Liver (tissue), 9 donors: Measurements from ENCODE around the gene CD79A. TPM values are rescaled to one million over a fixed set of nuclear protein-coding genes. Genes with fewer than 3 reads are reported as not detected.

Experiments used
- DNase-seq: peaks from one replicate; pipeline ENCODE4 v3.0.0-alpha.2; 2017; ENCODE audit warnings: low spot score
- H3K27ac ChIP-seq, 2 donors: one replicate each; pipeline ENCODE4 v1.7.0; 2013; ENCODE audit warnings: inconsistent platforms in 2 of 2, low read length in 2 of 2, control low read depth in 1 of 2, low read depth in 1 of 2, mild to moderate bottlenecking in 1 of 2
- H3K27me3 ChIP-seq, 4 donors: one replicate each; pipeline versions ENCODE4 v1.6.1 to v1.7.0; 2013; ENCODE audit warnings: low read length in 3 of 4, inconsistent platforms in 1 of 4, mild to moderate bottlenecking in 1 of 4, moderate library complexity in 1 of 4; ENCODE audit not compliant: control insufficient read depth in 4 of 4, insufficient read depth in 4 of 4
- H3K36me3 ChIP-seq, 4 donors: one replicate each; pipeline versions ENCODE4 v1.6.1 to v1.7.0; 2013; ENCODE audit warnings: low read length in 3 of 4, mild to moderate bottlenecking in 3 of 4, low read depth in 1 of 4, moderate library complexity in 1 of 4; ENCODE audit not compliant: control insufficient read depth in 4 of 4, insufficient read depth in 3 of 4
- H3K4me1 ChIP-seq, 4 donors: one replicate each; pipeline versions ENCODE4 v1.6.1 to v1.7.0; 2013; ENCODE audit warnings: low read length in 3 of 4, mild to moderate bottlenecking in 3 of 4, moderate library complexity in 1 of 4; ENCODE audit not compliant: control insufficient read depth in 4 of 4, insufficient read depth in 4 of 4
- H3K4me3 ChIP-seq, 3 donors: one replicate each; pipeline versions ENCODE4 v1.6.1 to v1.7.0; 2013; ENCODE audit warnings: low read length in 3 of 3, control low read depth in 1 of 3, low read depth in 1 of 3, mild to moderate bottlenecking in 1 of 3
- H3K9ac ChIP-seq, 2 donors: one replicate each; pipeline ENCODE4 v1.7.0; 2013; ENCODE audit warnings: low read length in 2 of 2, mild to moderate bottlenecking in 2 of 2, moderate library complexity in 2 of 2, control low read depth in 1 of 2, low read depth in 1 of 2
- H3K9me3 ChIP-seq, 4 donors: one replicate each; pipeline versions ENCODE4 v1.6.1 to v1.7.0; 2013; ENCODE audit warnings: low read length in 3 of 4; ENCODE audit not compliant: control insufficient read depth in 4 of 4
- EGR1 ChIP-seq, 2 donors: IDR thresholded peaks; 2 replicates each; pipeline ENCODE4 v1.6.1; 2016 to 2018; ENCODE audit warnings: antibody characterized with exemption in 2 of 2, low read depth in 2 of 2
- FOXA2 ChIP-seq: IDR thresholded peaks from 2 replicates; pipeline ENCODE4 v1.6.1; 2016; ENCODE audit warnings: antibody characterized with exemption
- GABPA ChIP-seq, 2 donors: IDR thresholded peaks in 1 of 2; conservative IDR thresholded peaks in 1 of 2; 2 replicates each; pipeline ENCODE4 v1.6.1; 2016; ENCODE audit warnings: antibody characterized with exemption in 2 of 2, mild to moderate bottlenecking in 1 of 2, moderate library complexity in 1 of 2
- HNF4A ChIP-seq, 2 donors: conservative IDR thresholded peaks; 2 replicates each; pipeline ENCODE4 v1.6.1; 2016; ENCODE audit warnings: antibody characterized with exemption in 2 of 2, mild to moderate bottlenecking in 2 of 2
- HNF4G ChIP-seq: IDR thresholded peaks from 2 replicates; pipeline ENCODE4 v1.6.1; 2016; ENCODE audit warnings: antibody characterized with exemption
- JUND ChIP-seq, 2 donors: IDR thresholded peaks; 2 replicates each; pipeline ENCODE4 v1.6.1; 2016; ENCODE audit warnings: antibody characterized with exemption in 2 of 2
- NR2F2 ChIP-seq: IDR thresholded peaks from 2 replicates; pipeline ENCODE4 v1.6.1; 2016; ENCODE audit warnings: antibody characterized with exemption
- RAD21 ChIP-seq, 2 donors: IDR thresholded peaks; 2 replicates each; pipeline ENCODE4 v1.6.1; 2016; ENCODE audit warnings: antibody characterized with exemption in 2 of 2, mild to moderate bottlenecking in 2 of 2
- REST ChIP-seq: IDR thresholded peaks from 2 replicates; pipeline ENCODE4 v1.6.1; 2016; ENCODE audit warnings: antibody characterized with exemption, mild to moderate bottlenecking
- RXRA ChIP-seq, 2 donors: IDR thresholded peaks; 2 replicates each; pipeline ENCODE4 v1.6.1; 2017 to 2018; ENCODE audit warnings: antibody characterized with exemption in 2 of 2, mild to moderate bottlenecking in 1 of 2
- TAF1 ChIP-seq: conservative IDR thresholded peaks from 2 replicates; pipeline ENCODE4 v1.6.1; 2016; ENCODE audit warnings: antibody characterized with exemption, mild to moderate bottlenecking
- ZBTB33 ChIP-seq: IDR thresholded peaks from 2 replicates; pipeline ENCODE4 v1.6.1; 2016; ENCODE audit warnings: antibody characterized with exemption
- WGBS: extraction: QIAGEN DNeasy Blood & Tissue Kit; methylation state at CpG from one replicate; pipeline ENCODE4 v1.1.7; 2013; 5-methylcytosine and 5-hydroxymethylcytosine counted together
- polyA plus RNA-seq, 2 donors: library from polyadenylated mRNA; stranded (reverse) in 1 of 2; unstranded in 1 of 2; fragments of 200-250 nt in 1 of 2; fragments of >200 nt in 1 of 2; fragmentation: Nextera tagmentation in 1 of 2; extraction: Ambion mirVana in 1 of 2; gene quantifications; one replicate each; pipeline versions ENCODE4 v1.2.1 to v1.2.3, GENCODE V29; 2013 to 2015
- total RNA-seq, 2 donors: library from RNA; depleted of rRNA; stranded (reverse); fragments of >200 nt; gene quantifications; one replicate each; pipeline ENCODE4 v1.2.3, GENCODE V29; 2014
- TF ChIP-seq, protein P1 (sequence below): IDR thresholded peaks from 2 replicates; pipeline ENCODE4 v1.6.1; 2016; ENCODE audit warnings: antibody characterized with exemption
- TF ChIP-seq, protein P2 (sequence below): IDR thresholded peaks from 2 replicates; pipeline ENCODE4 v1.6.1; 2016; ENCODE audit warnings: antibody characterized with exemption
- donor health status: healthy.
- donor health status: healthy.
- donor health status: healthy.
- donor health status: healthy.
- donor health status: healthy.

Gene CD79A
- total and polyA plus RNA-seq, 4 donors: 0.43 to 5.0 (median 2.0) TPM

DNA sequence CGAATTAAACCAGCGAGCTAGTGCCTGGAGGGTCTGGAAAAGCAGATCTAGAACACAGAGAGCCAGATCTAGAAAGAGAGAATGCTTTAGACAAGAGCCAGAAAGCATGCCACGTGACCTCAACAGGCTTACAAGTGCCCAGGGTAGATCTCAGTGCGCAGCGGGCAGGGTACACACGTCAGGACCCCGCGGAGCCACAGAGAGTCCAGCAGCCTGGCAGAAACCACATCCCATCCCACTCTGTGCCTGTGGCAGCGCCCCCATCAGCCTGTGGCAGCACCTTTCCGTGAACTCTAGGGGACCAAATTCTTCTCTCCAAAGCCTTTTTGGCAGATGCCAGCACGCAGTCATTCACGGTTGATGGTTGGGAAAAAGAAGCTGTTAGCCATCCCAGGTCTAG lies 11.8 kb downstream of the CD79A start (continued):
- TF ChIP-seq REST: no peak
- TF ChIP-seq, protein P1, sequence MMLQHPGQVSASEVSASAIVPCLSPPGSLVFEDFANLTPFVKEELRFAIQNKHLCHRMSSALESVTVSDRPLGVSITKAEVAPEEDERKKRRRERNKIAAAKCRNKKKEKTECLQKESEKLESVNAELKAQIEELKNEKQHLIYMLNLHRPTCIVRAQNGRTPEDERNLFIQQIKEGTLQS: no peak
- TF ChIP-seq EGR1 (IDR thresholded peaks at IDR 0.05; ENCODE audit: low read depth in 2 of 2): no peak
- TF ChIP-seq NR2F2: no peak
- TF ChIP-seq JUND (IDR thresholded peaks at IDR 0.05): no peak

GRCh38 chr19:41889896-41890295 lies 12.8 kb downstream of the CD79A start:
- Histone ChIP-seq H3K27ac (no peak overlapping the region), H3K4me1 (peaks cover 0 to 16% (median 4%) of the 10 kb centered on the region in 4 donors), H3K4me3 (no peak overlapping the region), H3K36me3 (peaks cover 3 to 31% (median 8%) of the 10 kb centered on the region in 4 donors), H3K9me3 (no peaks in the 10 kb centered on the region), H3K9ac (no peak overlapping the region), H3K27me3 (no peaks in the 10 kb centered on the region)
- 89% methylated on average over 8 of the region's 8 CpGs for WGBS
- TF ChIP-seq TAF1: no peak
- DNase-seq: no peak

DNA sequence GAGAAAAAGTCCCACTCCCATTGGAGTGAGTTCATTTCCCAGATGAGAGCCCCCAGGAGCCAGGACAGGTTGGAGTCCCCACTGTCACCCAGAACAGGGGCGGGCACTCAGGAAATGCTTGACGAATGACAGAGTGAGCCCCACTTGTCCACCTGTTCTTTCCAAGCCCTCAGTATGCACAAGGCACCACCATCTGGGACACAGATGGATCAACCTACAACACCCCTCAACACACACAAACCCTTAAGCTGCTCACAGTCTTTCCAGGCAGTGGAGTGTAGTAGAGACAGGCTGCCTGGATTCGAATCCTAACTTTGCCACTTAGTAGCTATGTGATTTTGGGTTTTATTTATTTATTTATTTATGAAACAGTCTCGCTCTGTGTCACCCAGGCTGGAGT lies 13.9 kb downstream of the CD79A start:
- peaks cover 0 to 11% (median under 1%) of the 10 kb centered on the region in 4 donors for H3K4me1 ChIP-seq
- peaks cover 8 to 41% (median 14%) of the 10 kb centered on the region in 4 donors for H3K36me3 ChIP-seq
- H3K27me3 ChIP-seq: no peaks in the 10 kb centered on the region
- WGBS: 95% methylated on average over 4 of the region's 4 CpGs
- no peak overlapping the region for H3K4me3 ChIP-seq
- H3K9ac ChIP-seq: no peak overlapping the region
- TF ChIP-seq GABPA (IDR thresholded peaks at IDR 0.05 in 1 of 2, conservative IDR thresholded peaks at IDR 0.05 in 1 of 2) (no peak), EGR1 (IDR thresholded peaks at IDR 0.05; ENCODE audit: low read depth in 2 of 2) (no peak), TAF1 (no peak), FOXA2 (no peak), HNF4A (conservative IDR thresholded peaks at IDR 0.05) (no peak), ZBTB33 (no peak), NR2F2 (no peak), JUND (IDR thresholded peaks at IDR 0.05) (no peak), RAD21 (IDR thresholded peaks at IDR 0.05) (no peak), RXRA (IDR thresholded peaks at IDR 0.05) (no peak), HNF4G (no peak)
- TF ChIP-seq, protein P1: no peak
- TF ChIP-seq, protein P2, sequence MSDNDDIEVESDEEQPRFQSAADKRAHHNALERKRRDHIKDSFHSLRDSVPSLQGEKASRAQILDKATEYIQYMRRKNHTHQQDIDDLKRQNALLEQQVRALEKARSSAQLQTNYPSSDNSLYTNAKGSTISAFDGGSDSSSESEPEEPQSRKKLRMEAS: no peak
- DNase-seq: no peak
- no peaks in the 10 kb centered on the region for H3K9me3 ChIP-seq
- H3K27ac ChIP-seq: no peak overlapping the region
